Measurements from ENCODE around the gene COL27A1.

The COL27A1 gene

GRCh38 chr9:114302727-114303126 is 147.4 kb downstream of the COL27A1 start:
- TF ChIP-seq, protein P1, sequence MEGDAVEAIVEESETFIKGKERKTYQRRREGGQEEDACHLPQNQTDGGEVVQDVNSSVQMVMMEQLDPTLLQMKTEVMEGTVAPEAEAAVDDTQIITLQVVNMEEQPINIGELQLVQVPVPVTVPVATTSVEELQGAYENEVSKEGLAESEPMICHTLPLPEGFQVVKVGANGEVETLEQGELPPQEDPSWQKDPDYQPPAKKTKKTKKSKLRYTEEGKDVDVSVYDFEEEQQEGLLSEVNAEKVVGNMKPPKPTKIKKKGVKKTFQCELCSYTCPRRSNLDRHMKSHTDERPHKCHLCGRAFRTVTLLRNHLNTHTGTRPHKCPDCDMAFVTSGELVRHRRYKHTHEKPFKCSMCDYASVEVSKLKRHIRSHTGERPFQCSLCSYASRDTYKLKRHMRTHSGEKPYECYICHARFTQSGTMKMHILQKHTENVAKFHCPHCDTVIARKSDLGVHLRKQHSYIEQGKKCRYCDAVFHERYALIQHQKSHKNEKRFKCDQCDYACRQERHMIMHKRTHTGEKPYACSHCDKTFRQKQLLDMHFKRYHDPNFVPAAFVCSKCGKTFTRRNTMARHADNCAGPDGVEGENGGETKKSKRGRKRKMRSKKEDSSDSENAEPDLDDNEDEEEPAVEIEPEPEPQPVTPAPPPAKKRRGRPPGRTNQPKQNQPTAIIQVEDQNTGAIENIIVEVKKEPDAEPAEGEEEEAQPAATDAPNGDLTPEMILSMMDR (IDR thresholded peaks at IDR 0.05; ENCODE audit: low read length): no peak
- TF ChIP-seq EZH2 (IDR thresholded peaks at IDR 0.05; ENCODE audit: borderline replicate concordance, low read length): no peak
- H3K27me3 ChIP-seq (ENCODE audit: insufficient read depth, low read length): peaks cover 6% of the 10 kb centered on the region; the same call in 1 of the 2 replicates
- no peaks in the 10 kb centered on the region for H3F3A ChIP-seq (ENCODE audit: insufficient read depth, low read length)
- no peak overlapping the region for H3K9ac ChIP-seq (ENCODE audit: low read length)
- H3K4me1 ChIP-seq (ENCODE audit: insufficient read depth, low read length, severe bottlenecking): no peaks in the 10 kb centered on the region
- no peak overlapping the region for H3K4me2 ChIP-seq (ENCODE audit: low read length)
- no peaks in the 10 kb centered on the region for H3K9me2 ChIP-seq (ENCODE audit: low read depth, low read length)
- no peaks in the 10 kb centered on the region for H4K20me1 ChIP-seq (ENCODE audit: insufficient read depth, low read length)
- H2AFZ ChIP-seq (ENCODE audit: low read length): no peak overlapping the region
- no peaks in the 10 kb centered on the region for H3K79me2 ChIP-seq (ENCODE audit: insufficient read depth, low read length)
- H3K9me3 ChIP-seq (ENCODE audit: low read length): no peaks in the 10 kb centered on the region
- H3K36me3 ChIP-seq (ENCODE audit: insufficient read depth, low read length): no peaks in the 10 kb centered on the region
- H3K27ac ChIP-seq (ENCODE audit: low read depth, low read length, poor library complexity, severe bottlenecking): no peak overlapping the region
- no peak overlapping the region for H3K4me3 ChIP-seq (ENCODE audit: low read depth, low read length, poor library complexity, severe bottlenecking)

DNA sequence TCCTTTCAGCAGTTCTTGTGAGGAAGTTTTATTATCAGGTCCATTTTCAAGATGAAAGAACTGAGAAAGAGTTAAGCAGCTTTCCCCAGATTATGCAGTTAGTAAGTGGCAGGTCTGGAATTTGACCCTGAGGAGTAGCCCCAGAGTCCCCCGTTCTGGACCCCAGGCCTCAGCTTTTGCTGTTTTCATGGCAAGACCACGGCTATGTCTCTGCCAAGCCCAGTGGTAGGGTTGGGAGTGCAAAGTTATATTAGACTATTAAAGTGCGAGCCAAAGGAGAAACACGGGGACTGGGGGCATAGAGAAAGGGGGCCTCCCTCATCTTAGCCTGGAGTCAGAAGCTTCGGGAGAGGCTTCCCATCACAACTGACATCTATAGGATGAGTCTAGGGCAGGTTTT is 148.2 kb downstream of the COL27A1 start:
- Histone ChIP-seq H3K36me3 (ENCODE audit: insufficient read depth, low read length) (no peaks in the 10 kb centered on the region), H3K27me3 (ENCODE audit: insufficient read depth, low read length) (peaks cover 9% of the 10 kb centered on the region)
- TF ChIP-seq, protein P1 (IDR thresholded peaks at IDR 0.05; ENCODE audit: low read length): no peak
- no peak for TF ChIP-seq EZH2 (IDR thresholded peaks at IDR 0.05; ENCODE audit: borderline replicate concordance, low read length)

DNA sequence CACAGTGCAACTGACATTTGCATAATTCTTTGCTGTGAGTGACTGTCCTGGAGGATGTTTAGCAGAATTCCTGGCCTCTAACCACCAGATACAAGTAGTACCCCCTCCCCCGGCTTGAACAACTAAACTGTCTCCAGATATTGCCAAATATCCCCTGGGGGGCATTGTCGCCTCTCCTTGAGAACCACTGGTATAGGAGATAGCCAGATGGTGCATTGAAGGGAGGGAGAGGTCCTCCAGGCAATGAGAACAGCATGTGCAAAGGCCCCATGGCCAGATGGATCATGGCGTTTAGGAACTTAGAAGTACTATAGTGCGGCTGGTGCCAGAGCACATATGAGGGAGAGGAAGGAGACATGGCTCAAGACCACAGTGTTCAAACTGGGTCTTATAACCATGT is 148.6 kb downstream of the COL27A1 start:
- Histone ChIP-seq H4K20me1 (ENCODE audit: insufficient read depth, low read length) (no peaks in the 10 kb centered on the region), H3K4me3 (ENCODE audit: low read depth, low read length, poor library complexity, severe bottlenecking) (no peak overlapping the region), H3K9ac (ENCODE audit: low read length) (no peak overlapping the region), H3K36me3 (ENCODE audit: insufficient read depth, low read length) (no peaks in the 10 kb centered on the region), H3K79me2 (ENCODE audit: insufficient read depth, low read length) (no peaks in the 10 kb centered on the region), H3K9me3 (ENCODE audit: low read length) (no peaks in the 10 kb centered on the region), H2AFZ (ENCODE audit: low read length) (no peak overlapping the region), H3K27ac (ENCODE audit: low read depth, low read length, poor library complexity, severe bottlenecking) (no peak overlapping the region), H3F3A (ENCODE audit: insufficient read depth, low read length) (no peaks in the 10 kb centered on the region), H3K4me1 (ENCODE audit: insufficient read depth, low read length, severe bottlenecking) (no peaks in the 10 kb centered on the region), H3K4me2 (ENCODE audit: low read length) (no peak overlapping the region), H3K27me3 (ENCODE audit: insufficient read depth, low read length) (peaks cover 10% of the 10 kb centered on the region), H3K9me2 (ENCODE audit: low read depth, low read length) (no peaks in the 10 kb centered on the region)
- no peak for TF ChIP-seq EZH2 (IDR thresholded peaks at IDR 0.05; ENCODE audit: borderline replicate concordance, low read length)
- TF ChIP-seq, protein P1 (IDR thresholded peaks at IDR 0.05; ENCODE audit: low read length): no peak

More for the DNA sequence above, 148.2 kb downstream of the COL27A1 start:
- no peak overlapping the region for H3K4me3 ChIP-seq (ENCODE audit: low read depth, low read length, poor library complexity, severe bottlenecking)
- H3K9me3 ChIP-seq (ENCODE audit: low read length): no peaks in the 10 kb centered on the region
- H3K4me1 ChIP-seq (ENCODE audit: insufficient read depth, low read length, severe bottlenecking): no peaks in the 10 kb centered on the region
- no peaks in the 10 kb centered on the region for H3K79me2 ChIP-seq (ENCODE audit: insufficient read depth, low read length)
- H3K9ac ChIP-seq (ENCODE audit: low read length): no peak overlapping the region
- no peak overlapping the region for H3K4me2 ChIP-seq (ENCODE audit: low read length)
- no peak overlapping the region for H3K27ac ChIP-seq (ENCODE audit: low read depth, low read length, poor library complexity, severe bottlenecking)
- no peak overlapping the region for H2AFZ ChIP-seq (ENCODE audit: low read length)
- no peaks in the 10 kb centered on the region for H3K9me2 ChIP-seq (ENCODE audit: low read depth, low read length)
- H4K20me1 ChIP-seq (ENCODE audit: insufficient read depth, low read length): no peaks in the 10 kb centered on the region
- H3F3A ChIP-seq (ENCODE audit: insufficient read depth, low read length): no peaks in the 10 kb centered on the region

Data from OCI-LY1 (cell line).